Colonic mucosa (tissue), 4 donors: Measurements from ENCODE around the gene VSIG8. TPM values are rescaled to one million over a fixed set of nuclear protein-coding genes. Genes with fewer than 3 reads are reported as not detected.
A peak's percentile ranks its signal among the peaks of the same experiment; 100 is the strongest.

Experiments used
- DNase-seq: peaks from one replicate; pipeline ENCODE4 v3.0.0-alpha.2; 2020
- H3K27ac ChIP-seq: fragments of 200-600 bp; one replicate; pipeline ENCODE4 v1.8.0; 2021
- H3K27me3 ChIP-seq: fragments of 200-600 bp; one replicate; pipeline ENCODE4 v1.8.0; 2021
- H3K36me3 ChIP-seq: fragments of 200-600 bp; one replicate; pipeline ENCODE4 v1.8.0; 2021
- H3K4me1 ChIP-seq: fragments of 200-600 bp; one replicate; pipeline ENCODE4 v1.8.0; 2021; ENCODE audit warnings: mild to moderate bottlenecking
- H3K4me3 ChIP-seq: fragments of 200-600 bp; one replicate; pipeline ENCODE4 v1.8.0; 2021
- H3K9ac ChIP-seq, 2 donors: one replicate each; pipeline ENCODE4 v1.7.0; 2013; ENCODE audit warnings: control low read depth in 2 of 2, low read depth in 2 of 2, low read length in 2 of 2
- H3K9me3 ChIP-seq: fragments of 200-600 bp; one replicate; pipeline ENCODE4 v1.8.0; 2021
- intact Hi-C: fragments of 100-400 bp; cut with DNase I; formaldehyde crosslinking; loops from one replicate; pipeline ENCODE4 v1.14.1; 2022
- total RNA-seq, 2 donors: library from RNA; stranded (reverse); fragmentation: NEBNext Ultra II Directional in 1 of 2; extraction: Animal tissue kit (Norgen Biotek cat#: 25700) in 1 of 2; gene quantifications; one replicate each; pipeline ENCODE4 v1.2.1, GENCODE V29; 2021
- TF ChIP-seq, protein P1 (sequence below): fragments of 200-600 bp; IDR thresholded peaks from one replicate; pipeline ENCODE4 v1.8.0; 2022; ENCODE audit warnings: antibody characterized with exemption, mild to moderate bottlenecking
- donor health status: healthy.
- donor health status: DM: no; HTN: no; CAD: no.
- donor health status: DM: no; HTN: no; CAD: no.

VSIG8 gene
- total RNA-seq, 2 donors from 2014 or later: not detected

DNA sequence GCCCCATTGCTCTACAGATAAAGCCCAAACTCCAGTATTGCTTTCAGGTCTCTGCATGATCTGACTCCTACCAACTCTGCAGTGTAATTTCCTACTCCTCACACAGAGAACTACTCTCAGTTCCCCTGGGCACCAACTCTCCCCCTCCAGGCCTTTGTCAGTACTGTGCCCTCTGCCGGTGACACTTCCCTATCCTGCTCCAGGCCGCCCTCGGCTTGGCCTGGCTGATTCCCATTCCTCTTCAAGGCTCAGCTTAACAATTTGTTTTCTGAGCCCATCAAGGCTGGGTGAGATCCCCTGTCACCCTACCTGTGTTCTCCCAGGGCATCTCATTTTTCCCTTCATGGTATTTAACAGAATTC lies 33.2 kb downstream of the VSIG8 start:
- Histone ChIP-seq H3K4me1 (no peaks in the 10 kb centered on the region), H3K4me3 (no peak overlapping the region)
- intact Hi-C loops: no loop called here

DNA sequence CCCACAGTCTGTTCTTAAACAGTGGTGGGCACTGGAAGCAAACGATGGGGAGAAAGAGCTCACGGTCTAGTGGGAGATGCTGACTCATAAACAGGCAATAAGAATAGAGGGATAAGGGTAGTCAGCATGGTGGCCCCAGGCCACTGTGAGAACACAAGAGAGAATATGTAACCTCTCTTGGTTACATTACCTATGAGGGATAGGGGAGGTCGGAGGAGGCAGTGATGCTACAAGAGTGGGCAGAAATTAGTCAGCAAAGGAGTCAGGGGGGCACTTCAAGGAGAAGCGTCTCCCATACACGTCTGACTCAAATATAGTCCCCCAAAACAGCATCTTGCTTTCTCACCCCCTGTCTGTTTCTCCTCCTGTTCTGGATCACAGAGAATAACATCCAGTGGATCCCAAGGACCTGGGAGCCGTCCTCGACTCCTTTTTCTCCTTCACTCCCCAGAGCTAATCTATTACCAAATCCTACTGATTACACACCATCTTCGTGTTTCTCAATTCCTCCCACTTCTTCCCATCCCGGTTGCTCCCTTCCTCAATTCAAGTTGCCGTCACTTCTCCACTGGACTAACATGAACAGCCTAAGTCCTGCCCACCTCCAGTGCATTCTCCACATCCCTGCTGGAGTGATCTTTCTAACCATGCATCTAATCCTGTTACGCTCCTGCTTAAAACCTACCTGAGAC lies 33.7 kb downstream of the VSIG8 start:
- H3K9me3 ChIP-seq: no peaks in the 10 kb centered on the region
- H3K4me3 ChIP-seq: no peak overlapping the region
- intact Hi-C loops: no loop called here

More for the DNA sequence above, 33.2 kb downstream of the VSIG8 start:
- Histone ChIP-seq H3K9ac (no peak overlapping the region), H3K27me3 (no peaks in the 10 kb centered on the region), H3K27ac (no peak overlapping the region), H3K36me3 (no peaks in the 10 kb centered on the region), H3K9me3 (no peaks in the 10 kb centered on the region)
- peak; percentile 40 for DNase-seq
- TF ChIP-seq, protein P1, sequence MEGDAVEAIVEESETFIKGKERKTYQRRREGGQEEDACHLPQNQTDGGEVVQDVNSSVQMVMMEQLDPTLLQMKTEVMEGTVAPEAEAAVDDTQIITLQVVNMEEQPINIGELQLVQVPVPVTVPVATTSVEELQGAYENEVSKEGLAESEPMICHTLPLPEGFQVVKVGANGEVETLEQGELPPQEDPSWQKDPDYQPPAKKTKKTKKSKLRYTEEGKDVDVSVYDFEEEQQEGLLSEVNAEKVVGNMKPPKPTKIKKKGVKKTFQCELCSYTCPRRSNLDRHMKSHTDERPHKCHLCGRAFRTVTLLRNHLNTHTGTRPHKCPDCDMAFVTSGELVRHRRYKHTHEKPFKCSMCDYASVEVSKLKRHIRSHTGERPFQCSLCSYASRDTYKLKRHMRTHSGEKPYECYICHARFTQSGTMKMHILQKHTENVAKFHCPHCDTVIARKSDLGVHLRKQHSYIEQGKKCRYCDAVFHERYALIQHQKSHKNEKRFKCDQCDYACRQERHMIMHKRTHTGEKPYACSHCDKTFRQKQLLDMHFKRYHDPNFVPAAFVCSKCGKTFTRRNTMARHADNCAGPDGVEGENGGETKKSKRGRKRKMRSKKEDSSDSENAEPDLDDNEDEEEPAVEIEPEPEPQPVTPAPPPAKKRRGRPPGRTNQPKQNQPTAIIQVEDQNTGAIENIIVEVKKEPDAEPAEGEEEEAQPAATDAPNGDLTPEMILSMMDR: peak; percentile 42

DNA sequence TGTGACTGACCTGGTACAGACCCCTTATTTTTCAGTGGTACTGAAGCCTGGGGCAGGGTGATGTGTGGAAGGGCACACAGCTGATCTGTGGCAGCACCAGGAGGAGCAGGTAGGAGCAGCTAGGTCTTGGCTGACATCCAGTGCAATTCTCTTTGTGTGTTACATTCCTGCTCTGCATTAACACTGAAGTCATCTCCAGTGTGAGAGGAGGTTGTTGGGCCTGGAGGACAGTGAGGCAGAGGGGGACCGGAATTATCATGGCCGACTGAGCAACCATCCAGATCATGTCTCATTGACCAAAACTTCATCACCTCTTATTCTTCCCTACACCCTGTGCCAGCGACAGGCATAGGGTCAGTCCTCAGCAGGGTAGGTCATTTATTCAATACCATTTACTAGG lies 34.3 kb downstream of the VSIG8 start:
- Histone ChIP-seq H3K36me3 (no peaks in the 10 kb centered on the region), H3K4me3 (no peak overlapping the region), H3K4me1 (no peaks in the 10 kb centered on the region), H3K27ac (no peak overlapping the region), H3K9me3 (no peaks in the 10 kb centered on the region), H3K9ac (no peak overlapping the region), H3K27me3 (no peaks in the 10 kb centered on the region)
- TF ChIP-seq, protein P1: no peak
- intact Hi-C loops: no loop called here
- no peak for DNase-seq

More for the DNA sequence above, 33.7 kb downstream of the VSIG8 start:
- DNase-seq: no peak
- Histone ChIP-seq H3K36me3 (no peaks in the 10 kb centered on the region), H3K27ac (no peak overlapping the region), H3K4me1 (no peaks in the 10 kb centered on the region), H3K9ac (no peak overlapping the region), H3K27me3 (no peaks in the 10 kb centered on the region)
- TF ChIP-seq, protein P1: no peak

DNA sequence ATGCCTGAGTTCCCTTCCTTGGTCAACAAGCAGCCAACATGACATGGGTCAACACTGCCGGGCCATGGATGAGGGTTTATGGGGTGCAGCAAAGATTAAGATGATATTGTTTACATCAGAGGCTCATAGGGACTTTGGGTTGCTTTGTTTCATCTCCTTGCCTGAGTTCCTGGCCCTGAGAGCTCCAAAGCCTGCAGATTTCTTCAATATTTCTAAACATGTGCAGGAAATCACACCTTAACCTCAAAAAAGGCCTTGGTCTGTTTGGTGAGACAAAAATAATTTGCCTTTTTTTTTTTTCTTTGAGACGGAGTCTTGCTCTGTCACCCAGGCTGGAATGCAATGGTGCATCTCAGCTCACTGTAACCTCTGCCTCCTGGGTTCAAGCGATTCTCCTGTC lies 34.9 kb downstream of the VSIG8 start:
- Histone ChIP-seq H3K4me1 (no peaks in the 10 kb centered on the region), H3K4me3 (no peak overlapping the region), H3K9me3 (no peaks in the 10 kb centered on the region), H3K27me3 (no peaks in the 10 kb centered on the region), H3K9ac (no peak overlapping the region), H3K27ac (no peak overlapping the region), H3K36me3 (no peaks in the 10 kb centered on the region)
- TF ChIP-seq, protein P1: no peak
- DNase-seq: no peak
- intact Hi-C loops: no loop called here

DNA sequence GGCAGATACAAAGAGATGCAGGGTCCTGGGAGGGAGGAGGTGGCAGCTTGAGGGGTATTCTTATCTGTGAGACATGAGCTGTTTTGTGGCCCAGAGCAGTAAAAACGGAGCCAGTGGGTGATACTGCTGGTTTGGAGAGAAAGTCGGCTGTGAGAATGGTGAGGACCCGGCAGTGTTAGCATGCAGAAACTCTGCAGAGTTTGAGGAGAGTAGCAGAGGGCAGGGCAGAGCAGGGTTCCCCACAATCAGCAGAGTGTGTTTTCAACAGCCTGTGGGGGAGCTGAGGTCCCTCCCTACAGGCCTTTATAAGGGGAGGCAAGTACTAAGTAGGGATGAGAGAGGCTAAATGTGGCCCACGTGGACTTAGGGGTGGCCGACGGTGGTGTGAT lies 35.4 kb downstream of the VSIG8 start:
- Histone ChIP-seq H3K4me3 (no peak overlapping the region), H3K4me1 (no peaks in the 10 kb centered on the region), H3K36me3 (no peaks in the 10 kb centered on the region), H3K27ac (no peak overlapping the region), H3K27me3 (no peaks in the 10 kb centered on the region), H3K9me3 (no peaks in the 10 kb centered on the region), H3K9ac (peak overlapping the region in 1 of 2 donors; percentile 21)
- intact Hi-C loops: no loop called here
- TF ChIP-seq, protein P1: no peak
- no peak for DNase-seq
